HEK293T (cell line): ENCODE data around the gene S1PR4.

ENCODE experiments used
- BHLHE40 ChIP-seq: fragments of 450-650 bp; IDR thresholded peaks from 2 replicates; pipeline ENCODE4 v1.6.1; 2016; ENCODE audit warnings: mild to moderate bottlenecking, moderate library complexity, borderline replicate concordance
- SUZ12 ChIP-seq: fragments of 450-650 bp; IDR thresholded peaks from 2 replicates; pipeline ENCODE4 v1.6.1; 2016; ENCODE audit warnings: mild to moderate bottlenecking

GRCh38 chr19:3186891-3187661 lies 8.5 kb downstream of the S1PR4 start:
- TF ChIP-seq SUZ12 = no peak
- TF ChIP-seq BHLHE40 = no peak
